ENCODE data around the gene MAD1L1. TPM values are rescaled to one million over a fixed set of nuclear protein-coding genes. Genes with fewer than 3 reads are reported as not detected.

The MAD1L1 gene
- total RNA-seq, 1 donor from 2014 or later, result 56.2 TPM

- intact Hi-C loops (cut with micrococcal nuclease), result no loop called here
- H3K9me3 Mint-ChIP-seq, result no peaks in the 10 kb centered on the region
- H3K36me3 Mint-ChIP-seq (ENCODE audit: low read depth), result no peaks in the 10 kb centered on the region
- DNase-seq (ENCODE audit: low spot score), result no peak
- H3K4me1 Mint-ChIP-seq (ENCODE audit: low read depth), result no peaks in the 10 kb centered on the region
- H3K4me3 Mint-ChIP-seq, result no peak overlapping the region
- no peak overlapping the region for H3K27ac Mint-ChIP-seq
- H3K27me3 Mint-ChIP-seq (ENCODE audit: insufficient read depth), result no peaks in the 10 kb centered on the region
Observed at GRCh38 chr7:1902231-1902855, 330.4 kb downstream of the MAD1L1 start.

DNA sequence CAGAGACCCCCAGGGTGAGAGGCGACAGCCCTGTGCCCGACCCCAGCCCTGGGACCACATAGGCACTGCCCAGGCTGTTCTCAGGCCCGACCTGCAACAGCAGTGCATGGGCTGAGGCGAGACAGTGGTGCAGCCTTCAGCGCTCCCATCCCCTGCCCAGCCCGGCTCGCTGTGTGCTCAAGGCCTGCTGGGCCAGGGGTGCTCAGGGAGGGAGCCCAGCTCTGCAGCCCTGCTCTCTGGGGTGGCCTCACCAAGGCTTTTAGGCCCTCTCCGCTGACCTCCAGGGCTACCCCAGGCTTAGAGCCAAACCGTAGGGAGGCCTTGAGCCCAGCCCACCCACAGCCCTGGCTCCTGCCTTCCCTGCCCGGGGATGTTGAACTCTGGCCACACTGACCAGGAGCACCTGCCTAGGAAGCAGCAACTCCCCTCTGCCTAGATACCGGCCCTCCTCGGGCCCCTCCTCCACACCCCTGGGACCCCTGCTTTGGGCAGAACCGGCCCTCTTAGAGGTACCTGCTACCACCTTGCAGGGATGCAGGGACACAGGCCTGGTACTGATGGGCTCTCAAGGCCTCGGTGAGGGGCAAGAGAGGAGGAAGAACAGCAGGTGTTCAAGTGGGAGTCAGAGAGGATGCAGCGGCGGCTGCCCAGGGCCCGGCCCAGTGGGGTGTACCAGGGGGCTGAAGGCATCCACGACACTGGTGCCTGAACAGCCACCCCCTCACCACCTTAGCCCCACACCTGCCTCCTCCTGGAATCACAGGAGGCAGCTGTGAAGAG is 331.1 kb downstream of the MAD1L1 start:
- Mint-ChIP-seq H3K4me3 (no peak overlapping the region), H3K36me3 (ENCODE audit: low read depth) (no peaks in the 10 kb centered on the region), H3K4me1 (ENCODE audit: low read depth) (no peaks in the 10 kb centered on the region), H3K27me3 (ENCODE audit: insufficient read depth) (no peaks in the 10 kb centered on the region), H3K9me3 (no peaks in the 10 kb centered on the region), H3K27ac (no peak overlapping the region)
- DNase-seq (ENCODE audit: low spot score), result no peak
- intact Hi-C loops (cut with micrococcal nuclease), result no loop called here

- H3K4me3 Mint-ChIP-seq, result no peak overlapping the region
- DNase-seq (ENCODE audit: low spot score), result no peak
- H3K4me1 Mint-ChIP-seq (ENCODE audit: low read depth), result no peaks in the 10 kb centered on the region
- no peaks in the 10 kb centered on the region for H3K9me3 Mint-ChIP-seq
- no peak overlapping the region for H3K27ac Mint-ChIP-seq
- no peaks in the 10 kb centered on the region for H3K36me3 Mint-ChIP-seq (ENCODE audit: low read depth)
- intact Hi-C loops (cut with micrococcal nuclease), result no loop called here
- no peaks in the 10 kb centered on the region for H3K27me3 Mint-ChIP-seq (ENCODE audit: insufficient read depth)
Observed at GRCh38 chr7:1900847-1901246, 331.9 kb downstream of the MAD1L1 start.

DNA sequence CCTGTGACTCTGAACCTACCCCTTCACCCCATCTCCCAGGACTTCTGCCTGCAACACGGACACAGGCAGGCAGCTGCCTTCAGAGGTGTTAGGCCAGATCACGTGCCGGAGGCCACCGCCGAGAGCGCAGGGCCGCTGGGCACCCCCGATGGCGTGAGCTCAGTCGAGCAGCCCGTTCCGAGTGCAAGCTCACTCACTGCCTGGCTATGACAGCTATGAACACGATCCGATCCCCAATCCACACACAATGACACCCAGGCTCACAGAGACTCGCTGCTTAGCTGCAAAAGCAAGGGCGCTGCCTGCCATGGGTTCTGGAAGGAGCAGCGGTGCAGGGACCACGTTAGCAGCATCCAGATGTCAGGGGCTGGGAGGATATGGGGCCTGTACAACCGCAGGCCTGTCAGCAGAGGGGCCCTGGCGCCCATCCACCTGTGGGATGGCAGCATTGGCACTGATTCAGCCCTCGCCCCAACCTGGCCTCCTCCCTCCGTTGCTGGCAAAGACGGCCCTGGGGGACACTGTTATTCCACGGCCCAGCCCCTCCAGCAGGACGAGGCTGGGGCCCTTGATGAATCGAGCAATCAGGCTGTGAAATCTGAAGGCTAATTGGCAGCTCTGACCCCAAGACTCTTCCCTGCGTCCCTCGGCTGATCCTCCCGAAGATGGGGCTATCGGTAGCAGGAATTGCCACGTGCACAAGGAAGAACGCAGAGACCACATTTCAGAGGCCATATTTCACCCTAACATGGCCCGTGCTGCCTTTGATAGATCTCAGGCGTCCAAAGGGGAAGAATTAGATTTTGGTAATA is 332.6 kb downstream of the MAD1L1 start:
- no peak overlapping the region for H3K4me3 Mint-ChIP-seq
- no peak overlapping the region for H3K27ac Mint-ChIP-seq
- intact Hi-C loops (cut with micrococcal nuclease), result no loop called here

DNA sequence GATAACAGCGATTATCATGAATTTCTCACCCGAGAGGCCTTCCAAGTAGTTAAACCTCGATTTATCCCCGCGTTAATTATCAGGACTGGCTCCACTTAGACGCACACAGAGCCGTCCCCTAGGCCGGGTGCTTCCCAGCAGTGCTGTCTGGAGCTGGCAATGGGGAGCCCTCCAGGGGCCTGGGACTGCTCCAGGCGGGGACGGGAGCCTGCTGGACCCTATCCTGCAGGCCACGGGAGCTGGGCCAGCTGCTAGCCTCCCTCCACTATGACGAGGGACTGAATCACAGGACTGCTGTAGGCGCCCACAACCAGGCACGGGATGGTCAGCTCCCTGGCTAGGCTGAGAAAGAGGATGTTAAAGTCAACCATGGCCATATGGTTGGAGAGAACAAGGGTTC is 333.5 kb downstream of the MAD1L1 start:
- H3K27me3 Mint-ChIP-seq (ENCODE audit: insufficient read depth), result no peaks in the 10 kb centered on the region
- no peak overlapping the region for H3K27ac Mint-ChIP-seq
- intact Hi-C loops (cut with micrococcal nuclease), result no loop called here
- H3K36me3 Mint-ChIP-seq (ENCODE audit: low read depth), result no peaks in the 10 kb centered on the region
- no peak for DNase-seq (ENCODE audit: low spot score)
- H3K4me1 Mint-ChIP-seq (ENCODE audit: low read depth), result no peaks in the 10 kb centered on the region
- H3K9me3 Mint-ChIP-seq, result no peaks in the 10 kb centered on the region
- H3K4me3 Mint-ChIP-seq, result no peak overlapping the region

More for the DNA sequence above, 332.6 kb downstream of the MAD1L1 start:
- H3K27me3 Mint-ChIP-seq (ENCODE audit: insufficient read depth), result no peaks in the 10 kb centered on the region
- no peaks in the 10 kb centered on the region for H3K36me3 Mint-ChIP-seq (ENCODE audit: low read depth)
- DNase-seq (ENCODE audit: low spot score), result no peak
- no peaks in the 10 kb centered on the region for H3K9me3 Mint-ChIP-seq
- no peaks in the 10 kb centered on the region for H3K4me1 Mint-ChIP-seq (ENCODE audit: low read depth)

- no peaks in the 10 kb centered on the region for H3K4me1 Mint-ChIP-seq (ENCODE audit: low read depth)
- H3K4me3 Mint-ChIP-seq, result no peak overlapping the region
- H3K9me3 Mint-ChIP-seq, result no peaks in the 10 kb centered on the region
- H3K27ac Mint-ChIP-seq, result no peak overlapping the region
- DNase-seq (ENCODE audit: low spot score), result no peak
- H3K36me3 Mint-ChIP-seq (ENCODE audit: low read depth), result peaks cover 2% of the 10 kb centered on the region
- no peaks in the 10 kb centered on the region for H3K27me3 Mint-ChIP-seq (ENCODE audit: insufficient read depth)
- intact Hi-C loops (cut with micrococcal nuclease), result no loop called here
Observed at GRCh38 chr7:1898628-1899185, 334.0 kb downstream of the MAD1L1 start.

GRCh38 chr7:1897861-1898627 is 334.7 kb downstream of the MAD1L1 start:
- peaks cover 2% of the 10 kb centered on the region for H3K36me3 Mint-ChIP-seq (ENCODE audit: low read depth)
- intact Hi-C loops (cut with micrococcal nuclease), result no loop called here
- H3K9me3 Mint-ChIP-seq, result no peaks in the 10 kb centered on the region
- no peak for DNase-seq (ENCODE audit: low spot score)
- no peaks in the 10 kb centered on the region for H3K27me3 Mint-ChIP-seq (ENCODE audit: insufficient read depth)
- H3K4me1 Mint-ChIP-seq (ENCODE audit: low read depth), result no peaks in the 10 kb centered on the region
- H3K4me3 Mint-ChIP-seq, result no peak overlapping the region
- no peak overlapping the region for H3K27ac Mint-ChIP-seq

DNA sequence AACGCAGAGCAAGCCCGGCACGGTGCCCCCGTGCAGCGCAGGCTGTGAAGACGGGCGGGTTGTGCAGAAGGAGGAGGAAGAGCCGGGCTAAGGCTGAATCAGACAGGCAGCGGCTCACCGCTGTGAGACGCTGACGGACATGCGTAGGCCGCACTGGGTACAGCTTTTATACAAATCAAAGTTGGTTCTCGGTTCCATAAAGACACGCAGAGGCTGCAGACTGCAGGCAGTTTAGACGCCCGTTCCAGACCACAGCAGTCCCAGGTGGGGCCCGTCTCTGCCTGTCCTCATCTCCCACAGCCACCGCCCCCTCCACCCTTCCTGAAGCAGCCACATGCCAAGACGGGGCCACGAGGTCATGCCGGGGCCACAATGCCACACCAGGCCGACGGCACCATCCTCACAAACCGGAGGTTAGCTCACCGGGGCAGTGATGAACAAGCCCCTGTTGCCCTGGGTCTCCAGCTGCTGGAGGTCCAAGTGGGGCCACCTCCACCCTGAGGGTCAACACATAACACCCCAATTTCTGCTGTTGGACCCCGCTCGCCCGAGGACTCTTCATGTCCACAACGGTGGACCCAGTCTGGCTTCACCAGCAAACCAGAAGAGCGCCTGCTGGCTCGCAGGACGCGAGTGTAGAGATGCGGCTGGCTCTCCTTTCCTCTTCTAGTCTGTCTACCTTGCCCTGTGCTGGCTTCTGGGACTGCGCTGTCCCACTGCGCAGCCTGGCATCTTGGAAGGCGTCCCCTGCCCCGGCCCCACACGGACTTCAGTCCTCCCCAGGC is 335.5 kb downstream of the MAD1L1 start:
- DNase-seq (ENCODE audit: low spot score), result no peak
- intact Hi-C loops (cut with micrococcal nuclease), result no loop called here
- H3K27ac Mint-ChIP-seq, result no peak overlapping the region
- H3K4me3 Mint-ChIP-seq, result no peak overlapping the region
- H3K4me1 Mint-ChIP-seq (ENCODE audit: low read depth), result no peaks in the 10 kb centered on the region
- H3K27me3 Mint-ChIP-seq (ENCODE audit: insufficient read depth), result no peaks in the 10 kb centered on the region
- H3K36me3 Mint-ChIP-seq (ENCODE audit: low read depth), result peaks cover 2% of the 10 kb centered on the region
- H3K9me3 Mint-ChIP-seq, result no peaks in the 10 kb centered on the region

GRCh38 chr7:1895664-1896515 is 336.9 kb downstream of the MAD1L1 start:
- no peaks in the 10 kb centered on the region for H3K4me1 Mint-ChIP-seq (ENCODE audit: low read depth)
- no peaks in the 10 kb centered on the region for H3K27me3 Mint-ChIP-seq (ENCODE audit: insufficient read depth)
- no peak for DNase-seq (ENCODE audit: low spot score)
- intact Hi-C loops (cut with micrococcal nuclease), result no loop called here
- no peaks in the 10 kb centered on the region for H3K9me3 Mint-ChIP-seq
- no peak overlapping the region for H3K27ac Mint-ChIP-seq
- peaks cover 2% of the 10 kb centered on the region for H3K36me3 Mint-ChIP-seq (ENCODE audit: low read depth)
- H3K4me3 Mint-ChIP-seq, result no peak overlapping the region

DNA sequence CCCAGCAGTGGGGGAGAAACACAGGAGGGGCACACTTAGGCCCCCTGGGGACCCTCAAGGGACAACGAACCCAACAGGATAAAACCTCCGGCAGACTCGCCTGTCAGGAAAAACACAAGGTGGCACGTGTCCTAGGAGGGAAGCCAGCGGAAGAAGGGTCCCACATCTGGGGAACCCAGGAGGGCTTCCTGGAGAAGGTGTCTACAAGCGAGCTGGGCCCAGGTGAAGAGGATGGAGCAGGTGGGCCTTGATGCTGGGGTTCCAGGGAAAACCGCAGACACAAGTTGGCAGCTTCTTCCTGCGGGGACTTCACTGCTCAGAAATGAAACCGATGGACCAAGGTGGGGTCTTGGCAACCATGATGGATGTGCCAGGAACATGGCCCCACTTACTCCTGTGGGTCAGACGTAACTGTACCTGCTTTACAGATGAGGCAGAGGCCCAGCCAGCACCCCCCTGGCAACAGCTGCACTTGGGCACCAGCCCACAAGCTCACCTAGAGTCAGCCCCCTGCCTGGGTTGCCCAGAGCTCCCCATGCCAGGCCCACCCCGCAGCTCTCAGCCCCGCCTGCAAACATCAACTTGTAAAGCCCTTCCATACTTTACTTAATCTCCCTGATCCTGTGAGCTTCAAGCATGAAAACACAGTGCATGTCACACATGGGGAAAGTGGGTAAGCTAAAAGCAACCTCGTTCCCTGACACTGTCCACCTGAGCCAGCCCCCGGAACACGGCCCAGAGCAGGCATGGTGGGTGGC is 337.7 kb downstream of the MAD1L1 start:
- Mint-ChIP-seq H3K9me3 (no peaks in the 10 kb centered on the region), H3K27me3 (ENCODE audit: insufficient read depth) (no peaks in the 10 kb centered on the region), H3K4me3 (no peak overlapping the region), H3K27ac (no peak overlapping the region), H3K36me3 (ENCODE audit: low read depth) (peaks cover 4% of the 10 kb centered on the region), H3K4me1 (ENCODE audit: low read depth) (no peaks in the 10 kb centered on the region)
- intact Hi-C loops (cut with micrococcal nuclease), result no loop called here
- DNase-seq (ENCODE audit: low spot score), result no peak
